ENCODE data around the gene S100A11.
A peak's percentile ranks its signal among the peaks of the same experiment; 100 is the strongest.
"Not testable (repeated sequence)": the region's sequence is repeated elsewhere in the genome, so short reads cannot be mapped to it uniquely, and the experiment has no call there.

Gene S100A11

GRCh38 chr1:152036267-152037216 lies at the start of gene S100A11:
S100A11 (minus strand) TSS chr1:152037004; CDS start chr1:152036915, 89 bp downstream.
- no peaks in the 10 kb centered on the region for H3K9me3 ChIP-seq (ENCODE audit: control insufficient read depth, insufficient read depth, low read depth, low read length)
- H3K36me3 ChIP-seq (ENCODE audit: control insufficient read depth, insufficient read depth, low read length), result peaks cover 27% of the 10 kb centered on the region
- peak within 1 kb of the TSS; percentile 92 for H3K9ac ChIP-seq (ENCODE audit: low read length)
- peaks cover 18% of the 10 kb centered on the region for H3K4me1 ChIP-seq (ENCODE audit: control insufficient read depth, insufficient read depth, low read length)
- H3K27me3 ChIP-seq (ENCODE audit: control insufficient read depth, insufficient read depth, low read length), result no peaks in the 10 kb centered on the region; the same call in 1 of the 2 replicates
- peak within 1 kb of the TSS; percentile 88 for H3K4me3 ChIP-seq (ENCODE audit: low read depth, low read length)
- peak within 1 kb of the TSS; percentile 85; the same call in 1 of the 2 replicates for H3K27ac ChIP-seq (ENCODE audit: low read depth, low read length)

- H3K36me3 ChIP-seq (ENCODE audit: control insufficient read depth, insufficient read depth, low read length), result no peaks in the 10 kb centered on the region
- H3K9ac ChIP-seq (ENCODE audit: low read length), result no peak overlapping the region
- H3K27me3 ChIP-seq (ENCODE audit: control insufficient read depth, insufficient read depth, low read length), result peaks cover 32% of the 10 kb centered on the region
- H3K4me3 ChIP-seq (ENCODE audit: low read depth, low read length), result no peak overlapping the region
- H3K27ac ChIP-seq (ENCODE audit: low read depth, low read length), result no peak overlapping the region
- H3K9me3 ChIP-seq (ENCODE audit: control insufficient read depth, insufficient read depth, low read depth, low read length), result no peaks in the 10 kb centered on the region; the same call in 1 of the 2 replicates
- no peaks in the 10 kb centered on the region for H3K4me1 ChIP-seq (ENCODE audit: control insufficient read depth, insufficient read depth, low read length)
These were observed 48.0 kb upstream of the S100A11 start for GRCh38 chr1:152084853-152085252.

- not testable (repeated sequence) for H3K4me1 ChIP-seq (ENCODE audit: control insufficient read depth, insufficient read depth, low read length); H3K27ac ChIP-seq (ENCODE audit: low read depth, low read length); H3K4me3 ChIP-seq (ENCODE audit: low read depth, low read length); H3K36me3 ChIP-seq (ENCODE audit: control insufficient read depth, insufficient read depth, low read length); H3K27me3 ChIP-seq (ENCODE audit: control insufficient read depth, insufficient read depth, low read length); H3K9ac ChIP-seq (ENCODE audit: low read length)
- peaks cover 14% of the 10 kb centered on the region for H3K9me3 ChIP-seq (ENCODE audit: control insufficient read depth, insufficient read depth, low read depth, low read length)
These were observed 44.2 kb upstream of the S100A11 start for GRCh38 chr1:152081026-152081425.

- not testable (repeated sequence) for H3K36me3 ChIP-seq (ENCODE audit: control insufficient read depth, insufficient read depth, low read length); H3K4me3 ChIP-seq (ENCODE audit: low read depth, low read length)
These were observed 43.7 kb upstream of the S100A11 start for GRCh38 chr1:152080494-152080893.

GRCh38 chr1:152078831-152079441 lies 42.1 kb upstream of the S100A11 start:
- H3K9me3 ChIP-seq (ENCODE audit: control insufficient read depth, insufficient read depth, low read depth, low read length), result peaks cover 14% of the 10 kb centered on the region
- H3K36me3 ChIP-seq (ENCODE audit: control insufficient read depth, insufficient read depth, low read length), result no peaks in the 10 kb centered on the region
- peaks cover 3% of the 10 kb centered on the region; the same call in 1 of the 2 replicates for H3K27me3 ChIP-seq (ENCODE audit: control insufficient read depth, insufficient read depth, low read length)
- no peak overlapping the region for H3K9ac ChIP-seq (ENCODE audit: low read length)
- no peaks in the 10 kb centered on the region for H3K4me1 ChIP-seq (ENCODE audit: control insufficient read depth, insufficient read depth, low read length)
- H3K27ac ChIP-seq (ENCODE audit: low read depth, low read length), result no peak overlapping the region
- H3K4me3 ChIP-seq (ENCODE audit: low read depth, low read length), result no peak overlapping the region

More at GRCh38 chr1:152080494-152080893, 43.7 kb upstream of the S100A11 start:
- peaks cover 14% of the 10 kb centered on the region for H3K9me3 ChIP-seq (ENCODE audit: control insufficient read depth, insufficient read depth, low read depth, low read length)
- H3K27ac ChIP-seq (ENCODE audit: low read depth, low read length); H3K4me1 ChIP-seq (ENCODE audit: control insufficient read depth, insufficient read depth, low read length); H3K27me3 ChIP-seq (ENCODE audit: control insufficient read depth, insufficient read depth, low read length); H3K9ac ChIP-seq (ENCODE audit: low read length): not testable (repeated sequence)

GRCh38 chr1:152072311-152072710 lies 35.5 kb upstream of the S100A11 start:
- Histone ChIP-seq H3K4me3 (ENCODE audit: low read depth, low read length) (no peak overlapping the region), H3K9me3 (ENCODE audit: control insufficient read depth, insufficient read depth, low read depth, low read length) (peaks cover 2% of the 10 kb centered on the region; the same call in 1 of the 2 replicates), H3K27ac (ENCODE audit: low read depth, low read length) (no peak overlapping the region), H3K9ac (ENCODE audit: low read length) (no peak overlapping the region), H3K36me3 (ENCODE audit: control insufficient read depth, insufficient read depth, low read length) (no peaks in the 10 kb centered on the region), H3K4me1 (ENCODE audit: control insufficient read depth, insufficient read depth, low read length) (peaks cover 7% of the 10 kb centered on the region; the same call in 1 of the 2 replicates), H3K27me3 (ENCODE audit: control insufficient read depth, insufficient read depth, low read length) (peaks cover 6% of the 10 kb centered on the region; the same call in 1 of the 2 replicates)

- H3K9ac ChIP-seq (ENCODE audit: low read length), result no peak overlapping the region
- no peak overlapping the region for H3K4me3 ChIP-seq (ENCODE audit: low read depth, low read length)
- H3K9me3 ChIP-seq (ENCODE audit: control insufficient read depth, insufficient read depth, low read depth, low read length), result no peaks in the 10 kb centered on the region
- peaks cover 7% of the 10 kb centered on the region; the same call in 1 of the 2 replicates for H3K4me1 ChIP-seq (ENCODE audit: control insufficient read depth, insufficient read depth, low read length)
- H3K27ac ChIP-seq (ENCODE audit: low read depth, low read length), result no peak overlapping the region
- H3K36me3 ChIP-seq (ENCODE audit: control insufficient read depth, insufficient read depth, low read length), result no peaks in the 10 kb centered on the region
- H3K27me3 ChIP-seq (ENCODE audit: control insufficient read depth, insufficient read depth, low read length), result peaks cover 6% of the 10 kb centered on the region; the same call in 1 of the 2 replicates
These were observed 34.3 kb upstream of the S100A11 start for GRCh38 chr1:152071123-152071522.

- Histone ChIP-seq H3K4me3 (ENCODE audit: low read depth, low read length) (no peak overlapping the region), H3K27me3 (ENCODE audit: control insufficient read depth, insufficient read depth, low read length) (peaks cover 11% of the 10 kb centered on the region; the same call in 1 of the 2 replicates)
These were observed 31.1 kb upstream of the S100A11 start for GRCh38 chr1:152067929-152068328.

GRCh38 chr1:152067150-152067549 lies 30.3 kb upstream of the S100A11 start:
- Histone ChIP-seq H3K4me3 (ENCODE audit: low read depth, low read length) (no peak overlapping the region), H3K27me3 (ENCODE audit: control insufficient read depth, insufficient read depth, low read length) (peaks cover 16% of the 10 kb centered on the region; the same call in 1 of the 2 replicates), H3K4me1 (ENCODE audit: control insufficient read depth, insufficient read depth, low read length) (peaks cover 7% of the 10 kb centered on the region; the same call in 1 of the 2 replicates), H3K27ac (ENCODE audit: low read depth, low read length) (no peak overlapping the region), H3K36me3 (ENCODE audit: control insufficient read depth, insufficient read depth, low read length) (no peaks in the 10 kb centered on the region), H3K9me3 (ENCODE audit: control insufficient read depth, insufficient read depth, low read depth, low read length) (no peaks in the 10 kb centered on the region; the same call in 1 of the 2 replicates), H3K9ac (ENCODE audit: low read length) (no peak overlapping the region)

More at GRCh38 chr1:152067929-152068328, 31.1 kb upstream of the S100A11 start:
- Histone ChIP-seq H3K9ac (ENCODE audit: low read length) (no peak overlapping the region), H3K36me3 (ENCODE audit: control insufficient read depth, insufficient read depth, low read length) (no peaks in the 10 kb centered on the region), H3K9me3 (ENCODE audit: control insufficient read depth, insufficient read depth, low read depth, low read length) (no peaks in the 10 kb centered on the region), H3K4me1 (ENCODE audit: control insufficient read depth, insufficient read depth, low read length) (peaks cover 7% of the 10 kb centered on the region; the same call in 1 of the 2 replicates), H3K27ac (ENCODE audit: low read depth, low read length) (no peak overlapping the region)

- H3K9ac ChIP-seq (ENCODE audit: low read length), result no peak overlapping the region
- H3K4me1 ChIP-seq (ENCODE audit: control insufficient read depth, insufficient read depth, low read length), result no peaks in the 10 kb centered on the region
- no peak overlapping the region for H3K27ac ChIP-seq (ENCODE audit: low read depth, low read length)
- no peaks in the 10 kb centered on the region; the same call in 1 of the 2 replicates for H3K9me3 ChIP-seq (ENCODE audit: control insufficient read depth, insufficient read depth, low read depth, low read length)
- H3K4me3 ChIP-seq (ENCODE audit: low read depth, low read length), result no peak overlapping the region
- peaks cover 51% of the 10 kb centered on the region for H3K27me3 ChIP-seq (ENCODE audit: control insufficient read depth, insufficient read depth, low read length)
- H3K36me3 ChIP-seq (ENCODE audit: control insufficient read depth, insufficient read depth, low read length), result no peaks in the 10 kb centered on the region
These were observed 25.1 kb upstream of the S100A11 start for GRCh38 chr1:152061952-152062351.
